Measurements from ENCODE around the gene GALNT15.

Gene GALNT15

GRCh38 chr3:16266714-16267113, 92.2 kb downstream of the GALNT15 start:
- no peak for DNase-seq (ENCODE audit: low read depth)
- no peak overlapping the region for H3K4me3 ChIP-seq (ENCODE audit: low read depth, low read length)
- TF ChIP-seq, protein P1, sequence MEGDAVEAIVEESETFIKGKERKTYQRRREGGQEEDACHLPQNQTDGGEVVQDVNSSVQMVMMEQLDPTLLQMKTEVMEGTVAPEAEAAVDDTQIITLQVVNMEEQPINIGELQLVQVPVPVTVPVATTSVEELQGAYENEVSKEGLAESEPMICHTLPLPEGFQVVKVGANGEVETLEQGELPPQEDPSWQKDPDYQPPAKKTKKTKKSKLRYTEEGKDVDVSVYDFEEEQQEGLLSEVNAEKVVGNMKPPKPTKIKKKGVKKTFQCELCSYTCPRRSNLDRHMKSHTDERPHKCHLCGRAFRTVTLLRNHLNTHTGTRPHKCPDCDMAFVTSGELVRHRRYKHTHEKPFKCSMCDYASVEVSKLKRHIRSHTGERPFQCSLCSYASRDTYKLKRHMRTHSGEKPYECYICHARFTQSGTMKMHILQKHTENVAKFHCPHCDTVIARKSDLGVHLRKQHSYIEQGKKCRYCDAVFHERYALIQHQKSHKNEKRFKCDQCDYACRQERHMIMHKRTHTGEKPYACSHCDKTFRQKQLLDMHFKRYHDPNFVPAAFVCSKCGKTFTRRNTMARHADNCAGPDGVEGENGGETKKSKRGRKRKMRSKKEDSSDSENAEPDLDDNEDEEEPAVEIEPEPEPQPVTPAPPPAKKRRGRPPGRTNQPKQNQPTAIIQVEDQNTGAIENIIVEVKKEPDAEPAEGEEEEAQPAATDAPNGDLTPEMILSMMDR (IDR thresholded peaks at IDR 0.05; ENCODE audit: control insufficient read depth, extremely low read depth, insufficient read depth), result no peak

- TF ChIP-seq, protein P1 (IDR thresholded peaks at IDR 0.05; ENCODE audit: control insufficient read depth, extremely low read depth, insufficient read depth), result no peak
- DNase-seq (ENCODE audit: low read depth), result no peak
Measured at GRCh38 chr3:16270855-16271254, 96.4 kb downstream of the GALNT15 start.

GRCh38 chr3:16272588-16272987, 98.1 kb downstream of the GALNT15 start:
- DNase-seq (ENCODE audit: low read depth), result no peak
- TF ChIP-seq, protein P1 (IDR thresholded peaks at IDR 0.05; ENCODE audit: control insufficient read depth, extremely low read depth, insufficient read depth), result no peak
- no peak overlapping the region for H3K4me3 ChIP-seq (ENCODE audit: low read depth, low read length)

More at GRCh38 chr3:16270855-16271254, 96.4 kb downstream of the GALNT15 start:
- no peak overlapping the region for H3K4me3 ChIP-seq (ENCODE audit: low read depth, low read length)

GRCh38 chr3:16273867-16274266, 99.4 kb downstream of the GALNT15 start:
- TF ChIP-seq, protein P1 (IDR thresholded peaks at IDR 0.05; ENCODE audit: control insufficient read depth, extremely low read depth, insufficient read depth), result no peak
- no peak overlapping the region for H3K4me3 ChIP-seq (ENCODE audit: low read depth, low read length)
- DNase-seq (ENCODE audit: low read depth), result no peak

DNA sequence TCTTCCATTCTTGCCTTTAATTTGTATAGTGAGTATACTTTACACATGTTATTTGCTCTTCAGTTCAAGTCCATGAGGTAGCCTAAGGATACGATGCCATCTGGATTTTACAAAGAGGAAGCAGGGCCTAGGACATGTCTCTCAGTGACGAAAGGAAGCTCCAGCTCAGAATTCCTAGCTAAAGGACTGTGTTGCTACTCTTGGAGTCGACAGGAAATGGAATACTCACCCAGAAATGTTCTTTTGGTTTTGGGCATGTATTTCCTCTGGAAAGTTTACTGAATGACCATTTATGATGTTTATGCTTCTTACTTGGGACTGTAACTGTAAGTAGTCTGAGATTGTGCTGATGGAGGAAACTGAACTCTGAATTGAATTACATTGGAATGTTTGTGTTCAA, 103.0 kb downstream of the GALNT15 start:
- no peak for DNase-seq (ENCODE audit: low read depth)
- TF ChIP-seq, protein P1 (IDR thresholded peaks at IDR 0.05; ENCODE audit: control insufficient read depth, extremely low read depth, insufficient read depth), result no peak

DNA sequence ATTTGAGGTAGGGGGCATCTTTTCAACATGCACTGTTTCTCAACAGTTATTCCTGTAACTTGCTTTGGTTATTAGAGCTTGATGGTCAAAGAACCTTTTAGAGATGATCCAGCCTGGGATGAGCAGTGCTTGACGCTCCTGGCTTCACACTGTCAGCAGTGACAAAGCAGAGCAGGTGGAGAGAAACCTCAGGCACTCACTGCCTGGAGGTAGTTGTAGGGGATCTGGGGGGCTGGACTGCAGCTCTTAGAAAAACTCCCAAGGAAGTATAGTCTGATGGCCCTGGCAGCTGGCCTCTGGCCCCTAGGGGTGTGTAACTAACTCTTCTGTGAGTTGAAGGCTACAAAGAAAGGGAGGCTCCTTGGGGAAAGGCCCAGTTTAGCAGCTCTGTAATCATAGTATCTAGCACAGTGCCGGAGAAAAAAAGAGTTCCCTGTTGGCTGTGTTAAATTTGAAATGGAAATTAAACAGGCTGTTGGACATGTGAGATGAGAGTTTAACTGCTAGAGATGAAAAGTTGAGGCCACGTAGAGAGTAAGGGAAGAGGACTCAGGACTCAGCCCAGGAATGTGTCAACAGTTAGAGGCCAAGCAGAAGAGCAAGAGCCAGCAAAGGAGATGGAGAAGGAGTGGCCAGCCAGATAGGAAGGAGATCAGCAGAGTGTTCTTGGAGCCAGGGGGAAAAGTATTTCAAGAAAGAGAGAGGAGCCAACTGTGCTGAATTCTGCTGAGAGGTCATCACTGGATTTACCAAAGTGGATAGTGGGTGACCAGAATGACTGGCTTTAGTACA, 104.7 kb downstream of the GALNT15 start:
- TF ChIP-seq, protein P1 (IDR thresholded peaks at IDR 0.05; ENCODE audit: control insufficient read depth, extremely low read depth, insufficient read depth), result no peak
- DNase-seq (ENCODE audit: low read depth), result no peak
- H3K4me3 ChIP-seq (ENCODE audit: low read depth, low read length), result no peak overlapping the region

More for the DNA sequence above, 103.0 kb downstream of the GALNT15 start:
- H3K4me3 ChIP-seq (ENCODE audit: low read depth, low read length), result no peak overlapping the region

DNA sequence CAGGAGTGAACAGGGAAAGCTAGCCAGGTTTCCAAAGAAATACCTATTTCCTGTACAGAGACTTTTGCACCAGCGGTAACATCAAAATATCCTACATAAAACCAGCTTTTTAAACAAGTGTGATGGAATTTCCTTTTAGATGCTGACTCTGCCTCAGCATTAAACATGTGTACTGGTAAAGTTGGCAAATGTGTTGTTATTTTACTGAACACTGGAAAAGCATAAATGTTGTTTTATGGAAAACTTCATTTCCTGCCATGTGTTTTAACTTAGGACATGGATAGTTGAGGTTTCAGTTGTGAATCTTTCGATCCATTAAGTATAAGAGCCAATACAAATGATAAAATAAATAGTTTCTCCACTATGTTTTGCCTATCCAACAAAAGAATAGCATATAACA, 106.2 kb downstream of the GALNT15 start:
- no peak overlapping the region for H3K4me3 ChIP-seq (ENCODE audit: low read depth, low read length)
- DNase-seq (ENCODE audit: low read depth), result no peak
- TF ChIP-seq, protein P1 (IDR thresholded peaks at IDR 0.05; ENCODE audit: control insufficient read depth, extremely low read depth, insufficient read depth), result no peak

All from LNCaP clone FGC (cell line).